Measurements from ENCODE around the gene CCNY. TPM values are rescaled to one million over a fixed set of nuclear protein-coding genes. Genes with fewer than 3 reads are reported as not detected.

The CCNY gene
- polyA plus RNA-seq, 1 experiment: 39.0 TPM

DNA sequence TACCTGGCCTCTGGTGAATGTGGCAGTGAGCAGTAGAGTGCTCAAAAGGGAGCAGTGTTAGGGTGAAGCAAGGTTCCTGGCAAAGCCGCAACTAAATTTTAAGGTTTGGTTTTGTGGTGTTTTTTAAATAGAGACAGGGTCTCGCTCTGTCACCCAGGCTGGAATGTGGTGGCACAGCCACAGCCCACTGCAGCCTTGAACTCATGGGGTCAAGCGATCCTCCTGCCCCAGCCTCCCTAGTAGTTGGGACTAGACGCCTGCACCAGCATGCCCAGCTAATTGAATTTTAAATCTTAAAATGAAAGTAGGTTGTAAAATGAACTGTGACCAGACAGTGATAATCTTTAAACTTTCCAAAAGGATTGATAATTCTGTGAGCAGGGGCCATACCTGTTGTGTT lies 130.4 kb downstream of the CCNY start:
- H3K4me3 ChIP-seq (ENCODE audit: low read depth, low read length): no peak overlapping the region
- TF ChIP-seq, protein P1, sequence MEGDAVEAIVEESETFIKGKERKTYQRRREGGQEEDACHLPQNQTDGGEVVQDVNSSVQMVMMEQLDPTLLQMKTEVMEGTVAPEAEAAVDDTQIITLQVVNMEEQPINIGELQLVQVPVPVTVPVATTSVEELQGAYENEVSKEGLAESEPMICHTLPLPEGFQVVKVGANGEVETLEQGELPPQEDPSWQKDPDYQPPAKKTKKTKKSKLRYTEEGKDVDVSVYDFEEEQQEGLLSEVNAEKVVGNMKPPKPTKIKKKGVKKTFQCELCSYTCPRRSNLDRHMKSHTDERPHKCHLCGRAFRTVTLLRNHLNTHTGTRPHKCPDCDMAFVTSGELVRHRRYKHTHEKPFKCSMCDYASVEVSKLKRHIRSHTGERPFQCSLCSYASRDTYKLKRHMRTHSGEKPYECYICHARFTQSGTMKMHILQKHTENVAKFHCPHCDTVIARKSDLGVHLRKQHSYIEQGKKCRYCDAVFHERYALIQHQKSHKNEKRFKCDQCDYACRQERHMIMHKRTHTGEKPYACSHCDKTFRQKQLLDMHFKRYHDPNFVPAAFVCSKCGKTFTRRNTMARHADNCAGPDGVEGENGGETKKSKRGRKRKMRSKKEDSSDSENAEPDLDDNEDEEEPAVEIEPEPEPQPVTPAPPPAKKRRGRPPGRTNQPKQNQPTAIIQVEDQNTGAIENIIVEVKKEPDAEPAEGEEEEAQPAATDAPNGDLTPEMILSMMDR (IDR thresholded peaks at IDR 0.05; ENCODE audit: insufficient read depth, low read depth, low read length): no peak
- H3K36me3 ChIP-seq (ENCODE audit: control insufficient read depth, insufficient read depth, low read length): no peaks in the 10 kb centered on the region
- no peaks in the 10 kb centered on the region for H3K27me3 ChIP-seq (ENCODE audit: control insufficient read depth, insufficient read depth, low read length)
- DNase-seq (ENCODE audit: low read depth): no peak
- ChIA-PET CTCF (no interaction called here), POLR2A (no interaction called here)

DNA sequence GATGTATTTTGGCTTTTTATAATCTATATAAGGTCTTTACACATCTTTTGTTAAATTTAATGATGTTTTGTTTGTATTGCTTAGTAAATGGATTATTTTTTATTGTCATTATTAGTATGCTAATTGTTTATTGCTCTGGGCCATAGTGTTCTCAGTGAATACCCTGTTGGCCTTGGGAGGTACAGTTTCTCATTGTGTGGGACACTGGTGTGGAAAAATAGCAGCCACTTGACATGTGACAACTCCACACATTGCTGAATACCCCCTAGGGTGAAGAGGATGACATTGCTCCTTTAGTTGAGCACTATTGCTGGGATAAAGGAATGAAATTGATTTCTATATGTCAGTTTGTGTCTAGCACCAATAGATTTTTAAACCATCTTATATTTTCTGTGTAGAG lies 130.9 kb downstream of the CCNY start:
- CTCF ChIA-PET: no interaction called here
- no peak overlapping the region for H3K4me3 ChIP-seq (ENCODE audit: low read depth, low read length)
- no peaks in the 10 kb centered on the region for H3K27me3 ChIP-seq (ENCODE audit: control insufficient read depth, insufficient read depth, low read length)
- TF ChIP-seq, protein P1 (IDR thresholded peaks at IDR 0.05; ENCODE audit: insufficient read depth, low read depth, low read length): no peak
- no peak for DNase-seq (ENCODE audit: low read depth)
- POLR2A ChIA-PET: no interaction called here
- H3K36me3 ChIP-seq (ENCODE audit: control insufficient read depth, insufficient read depth, low read length): no peaks in the 10 kb centered on the region

DNA sequence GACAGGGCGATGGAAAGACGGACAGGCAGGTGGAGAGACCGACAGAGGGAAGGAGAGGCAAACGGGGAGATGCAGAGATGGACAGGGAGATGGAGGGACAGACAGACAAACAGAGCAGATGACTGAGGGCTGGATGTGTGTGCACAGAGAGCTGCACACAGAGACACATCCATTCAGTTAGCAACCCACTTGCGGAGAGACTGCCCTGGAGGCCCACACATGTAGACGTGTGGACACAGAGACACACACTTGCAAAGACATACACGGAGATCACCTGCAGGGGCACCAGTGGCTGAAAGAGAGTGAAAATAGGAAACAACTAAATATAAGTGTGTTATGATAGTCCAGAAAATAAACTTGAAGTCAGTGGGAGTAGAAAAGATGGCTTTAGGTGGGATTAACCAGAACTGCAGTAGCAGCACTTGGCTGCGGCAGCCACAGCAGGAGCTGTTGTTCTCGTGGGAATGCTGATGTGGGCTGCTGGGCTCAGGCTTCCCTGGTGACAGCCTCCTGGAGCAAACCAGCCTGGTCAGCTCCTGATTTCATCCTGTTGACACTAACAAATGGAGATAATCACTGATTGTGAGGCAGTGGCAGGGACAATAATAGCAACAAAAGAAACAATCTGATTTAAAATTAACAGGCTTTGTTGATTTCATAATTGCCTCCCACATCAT lies 134.1 kb downstream of the CCNY start:
- ChIA-PET CTCF (no interaction called here), POLR2A (no interaction called here)
- TF ChIP-seq, protein P1 (IDR thresholded peaks at IDR 0.05; ENCODE audit: insufficient read depth, low read depth, low read length): no peak
- no peak for DNase-seq (ENCODE audit: low read depth)
- Histone ChIP-seq H3K36me3 (ENCODE audit: control insufficient read depth, insufficient read depth, low read length) (no peaks in the 10 kb centered on the region), H3K27me3 (ENCODE audit: control insufficient read depth, insufficient read depth, low read length) (no peaks in the 10 kb centered on the region), H3K4me3 (ENCODE audit: low read depth, low read length) (no peak overlapping the region)

DNA sequence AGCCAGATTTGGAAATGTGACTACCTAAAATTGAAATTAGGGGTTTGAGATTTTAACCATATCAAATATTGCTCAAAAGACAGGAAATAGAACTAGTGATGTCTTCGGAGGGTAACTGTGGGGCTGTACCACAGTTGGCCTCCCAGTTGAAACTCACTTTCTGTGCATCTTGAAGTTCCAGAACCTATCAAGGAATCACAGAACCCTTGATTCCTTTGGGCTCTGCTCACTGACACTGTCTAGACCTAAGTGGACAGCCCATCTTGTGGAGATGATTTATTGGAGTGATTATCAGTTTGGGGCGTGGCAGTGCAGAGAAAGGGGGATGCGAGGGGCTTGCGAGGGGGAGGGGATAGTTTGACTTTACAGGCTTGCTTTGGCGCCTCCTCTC lies 134.6 kb downstream of the CCNY start:
- TF ChIP-seq, protein P1 (IDR thresholded peaks at IDR 0.05; ENCODE audit: insufficient read depth, low read depth, low read length): no peak
- Histone ChIP-seq H3K27me3 (ENCODE audit: control insufficient read depth, insufficient read depth, low read length) (no peaks in the 10 kb centered on the region), H3K36me3 (ENCODE audit: control insufficient read depth, insufficient read depth, low read length) (no peaks in the 10 kb centered on the region), H3K4me3 (ENCODE audit: low read depth, low read length) (no peak overlapping the region)
- no peak for DNase-seq (ENCODE audit: low read depth)
- CTCF ChIA-PET: no interaction called here
- POLR2A ChIA-PET: no interaction called here

DNA sequence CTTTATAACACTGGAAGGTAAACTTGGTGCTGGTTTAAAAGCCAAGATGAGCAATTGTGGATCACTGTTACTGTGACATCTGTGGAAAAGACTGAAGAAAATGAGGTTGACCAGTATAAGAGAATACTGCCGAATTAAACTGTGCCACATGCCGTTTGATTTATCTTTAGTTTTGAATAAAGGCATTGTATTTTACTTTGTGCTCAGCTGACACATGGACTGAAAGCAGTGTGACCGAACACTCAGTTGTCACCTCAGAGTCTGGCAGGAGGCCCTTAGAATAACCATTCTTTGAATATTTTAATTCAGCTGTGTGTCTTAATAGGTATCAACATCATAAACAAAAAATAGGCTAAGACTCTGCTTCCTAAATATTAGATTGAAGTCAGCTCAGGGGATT lies 135.1 kb downstream of the CCNY start:
- no peaks in the 10 kb centered on the region for H3K36me3 ChIP-seq (ENCODE audit: control insufficient read depth, insufficient read depth, low read length)
- POLR2A ChIA-PET: no interaction called here
- CTCF ChIA-PET: no interaction called here
- no peak for DNase-seq (ENCODE audit: low read depth)
- no peaks in the 10 kb centered on the region for H3K27me3 ChIP-seq (ENCODE audit: control insufficient read depth, insufficient read depth, low read length)
- no peak overlapping the region for H3K4me3 ChIP-seq (ENCODE audit: low read depth, low read length)
- TF ChIP-seq, protein P1 (IDR thresholded peaks at IDR 0.05; ENCODE audit: insufficient read depth, low read depth, low read length): no peak

Measured in BJ (cell line).